ENCODE results near the gene RPL37. TPM values are rescaled to one million over a fixed set of nuclear protein-coding genes. Genes with fewer than 3 reads are reported as not detected.

RPL37 gene
- total RNA-seq, 1 donor from 2014 or later, result 840 TPM

- H3K9me3 Mint-ChIP-seq (ENCODE audit: unreplicated experiment), result peaks cover 1% of the 10 kb centered on the region
Measured at GRCh38 chr5:40776658-40776977, 58.4 kb downstream of the RPL37 start.

GRCh38 chr5:40775846-40776657 is 59.0 kb downstream of the RPL37 start:
- Mint-ChIP-seq H3K27ac (ENCODE audit: unreplicated experiment) (no peak overlapping the region), H3K27me3 (ENCODE audit: unreplicated experiment) (no peaks in the 10 kb centered on the region), H3K36me3 (ENCODE audit: unreplicated experiment) (no peaks in the 10 kb centered on the region), H3K4me1 (ENCODE audit: low read depth, unreplicated experiment) (peaks cover 2% of the 10 kb centered on the region), H3K9me3 (ENCODE audit: unreplicated experiment) (peaks cover 1% of the 10 kb centered on the region), H3K4me3 (ENCODE audit: unreplicated experiment) (no peak overlapping the region)
- DNase-seq, result no peak
- no peak for TF ChIP-seq CTCF (IDR thresholded peaks at IDR 0.05; ENCODE audit: partially characterized antibody, unreplicated experiment)

More at GRCh38 chr5:40776658-40776977, 58.4 kb downstream of the RPL37 start:
- H3K4me3 Mint-ChIP-seq (ENCODE audit: unreplicated experiment), result no peak overlapping the region
- H3K27me3 Mint-ChIP-seq (ENCODE audit: unreplicated experiment), result no peaks in the 10 kb centered on the region
- H3K27ac Mint-ChIP-seq (ENCODE audit: unreplicated experiment), result no peak overlapping the region
- no peaks in the 10 kb centered on the region for H3K36me3 Mint-ChIP-seq (ENCODE audit: unreplicated experiment)
- no peak for DNase-seq
- TF ChIP-seq CTCF (IDR thresholded peaks at IDR 0.05; ENCODE audit: partially characterized antibody, unreplicated experiment), result no peak
- peaks cover 2% of the 10 kb centered on the region for H3K4me1 Mint-ChIP-seq (ENCODE audit: low read depth, unreplicated experiment)

Other genes with a start within 250 kb of the RPL37 start
- not detected for gene PTGER4, start 155.3 kb downstream of the RPL37 start, total RNA-seq (ENCODE audit: unreplicated experiment)
- gene TTC33, start 79.3 kb downstream of the RPL37 start, total RNA-seq (ENCODE audit: unreplicated experiment), result 11.7 TPM
- 49.0 TPM for gene PRKAA1, start 36.8 kb downstream of the RPL37 start, total RNA-seq (ENCODE audit: unreplicated experiment)
- not detected for gene CARD6, start 6.1 kb upstream of the RPL37 start, total RNA-seq (ENCODE audit: unreplicated experiment)
- not detected for gene C7, start 74.3 kb upstream of the RPL37 start, total RNA-seq (ENCODE audit: unreplicated experiment)
- gene MROH2B, start 236.1 kb upstream of the RPL37 start, total RNA-seq (ENCODE audit: unreplicated experiment), result not detected

Data from glutamatergic neuron (in vitro differentiated cells).